ENCODE data around the gene TMCC1.

GRCh38 chr3:129672412-129672811, 221.1 kb downstream of the TMCC1 start:
- TF ChIP-seq CTCF (IDR thresholded peaks at IDR 0.05) (no peak), POLR2A (IDR thresholded peaks at IDR 0.05) (no peak)

All from thyroid gland (tissue), 4 donors.